ENCODE results near the gene TRAK2. TPM values are rescaled to one million over a fixed set of nuclear protein-coding genes. Genes with fewer than 3 reads are reported as not detected.
"Not testable (repeated sequence)": the region's sequence is repeated elsewhere in the genome, so short reads cannot be mapped to it uniquely, and the experiment has no call there.

Gene TRAK2
- total RNA-seq, 4 donors from 2014 or later = 7.9 to 32.8 (median 13.7) TPM

GRCh38 chr2:201378496-201379397 lies 72.5 kb downstream of the TRAK2 start:
- TF ChIP-seq, protein P1, sequence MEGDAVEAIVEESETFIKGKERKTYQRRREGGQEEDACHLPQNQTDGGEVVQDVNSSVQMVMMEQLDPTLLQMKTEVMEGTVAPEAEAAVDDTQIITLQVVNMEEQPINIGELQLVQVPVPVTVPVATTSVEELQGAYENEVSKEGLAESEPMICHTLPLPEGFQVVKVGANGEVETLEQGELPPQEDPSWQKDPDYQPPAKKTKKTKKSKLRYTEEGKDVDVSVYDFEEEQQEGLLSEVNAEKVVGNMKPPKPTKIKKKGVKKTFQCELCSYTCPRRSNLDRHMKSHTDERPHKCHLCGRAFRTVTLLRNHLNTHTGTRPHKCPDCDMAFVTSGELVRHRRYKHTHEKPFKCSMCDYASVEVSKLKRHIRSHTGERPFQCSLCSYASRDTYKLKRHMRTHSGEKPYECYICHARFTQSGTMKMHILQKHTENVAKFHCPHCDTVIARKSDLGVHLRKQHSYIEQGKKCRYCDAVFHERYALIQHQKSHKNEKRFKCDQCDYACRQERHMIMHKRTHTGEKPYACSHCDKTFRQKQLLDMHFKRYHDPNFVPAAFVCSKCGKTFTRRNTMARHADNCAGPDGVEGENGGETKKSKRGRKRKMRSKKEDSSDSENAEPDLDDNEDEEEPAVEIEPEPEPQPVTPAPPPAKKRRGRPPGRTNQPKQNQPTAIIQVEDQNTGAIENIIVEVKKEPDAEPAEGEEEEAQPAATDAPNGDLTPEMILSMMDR (IDR thresholded peaks at IDR 0.05) = no peak
- TF ChIP-seq POLR2A (IDR thresholded peaks at IDR 0.05) = no peak
- Histone ChIP-seq H3K4me1 (peaks cover 0 to 14% (median 0%) of the 10 kb centered on the region in 3 donors), H3K27me3 (no peaks in the 10 kb centered on the region), H3K27ac (no peak overlapping the region), H3K4me3 (no peak overlapping the region), H3K36me3 (peaks cover 0 to 67% (median 15%) of the 10 kb centered on the region in 3 donors), H3K9me3 (no peaks in the 10 kb centered on the region)
- DNase-seq = no peak
- intact Hi-C loops (cut with DNase I) = no loop called here
- WGBS, 2 donors = 89 to 90% methylated on average over 5 of the region's 5 CpGs

GRCh38 chr2:201377218-201377617 lies 74.0 kb downstream of the TRAK2 start:
- Histone ChIP-seq H3K36me3 (peaks cover 0 to 53% (median 15%) of the 10 kb centered on the region in 3 donors), H3K9me3 (no peaks in the 10 kb centered on the region), H3K27me3 (no peaks in the 10 kb centered on the region), H3K27ac (no peak overlapping the region), H3K4me1 (no peaks in the 10 kb centered on the region), H3K4me3 (no peak overlapping the region)
- WGBS, 2 donors = 97 to 100% methylated on average over 3 of the region's 3 CpGs
- intact Hi-C loops (cut with DNase I) = no loop called here
- no peak for DNase-seq
- TF ChIP-seq, protein P1 (IDR thresholded peaks at IDR 0.05) = no peak
- TF ChIP-seq POLR2A (IDR thresholded peaks at IDR 0.05) = no peak

GRCh38 chr2:201369775-201370174 lies 81.5 kb downstream of the TRAK2 start:
- peaks cover 0 to 38% (median 0%) of the 10 kb centered on the region in 3 donors for H3K9me3 ChIP-seq
- H3K36me3 ChIP-seq = peaks cover 0 to 41% (median 0%) of the 10 kb centered on the region in 3 donors
- no peak overlapping the region for H3K27ac ChIP-seq
- no peaks in the 10 kb centered on the region for H3K27me3 ChIP-seq
- intact Hi-C loops (cut with DNase I) = loop anchor here (10.0 kb wide), 1 partner anchor 125 kb away; no protein-coding TSS in a partner anchor
- TF ChIP-seq POLR2A (IDR thresholded peaks at IDR 0.05) = no peak
- TF ChIP-seq, protein P1 (IDR thresholded peaks at IDR 0.05) = no peak
- no peak for DNase-seq
- WGBS, 2 donors = 89 to 92% methylated on average over 5 to 7 of the region's 11 CpGs
- no peaks in the 10 kb centered on the region for H3K4me1 ChIP-seq
- H3K4me3 ChIP-seq = no peak overlapping the region

DNA sequence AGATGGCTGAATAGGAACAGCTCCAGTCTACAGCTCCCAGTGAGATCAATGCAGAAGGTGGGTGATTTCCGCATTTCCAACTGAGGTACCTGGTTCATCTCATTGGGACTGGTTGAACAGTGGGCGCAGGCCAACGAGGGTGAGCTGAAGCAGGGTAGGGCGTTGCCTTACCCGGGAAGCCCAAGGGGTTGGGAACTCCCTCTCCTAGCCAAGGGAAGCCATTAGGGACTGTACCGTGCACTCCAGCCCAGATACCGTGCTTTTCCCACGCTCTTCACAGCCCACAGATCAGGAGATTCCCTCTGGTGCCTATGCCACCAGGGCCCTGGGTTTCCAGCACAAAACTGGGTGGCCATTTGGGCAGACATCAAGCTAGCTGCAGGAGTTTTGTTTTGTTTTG lies 81.9 kb downstream of the TRAK2 start:
- not testable (repeated sequence) for H3K4me3 ChIP-seq, DNase-seq, H3K27ac ChIP-seq, H3K4me1 ChIP-seq, H3K27me3 ChIP-seq
- peaks cover 0 to 41% (median 0%) of the 10 kb centered on the region in 3 donors for H3K36me3 ChIP-seq
- intact Hi-C loops (cut with DNase I) = loop anchor here (10.0 kb wide), 1 partner anchor 125 kb away; no protein-coding TSS in a partner anchor
- 87 to 94% methylated on average over 8 of the region's 8 CpGs for WGBS, 2 donors
- peaks cover 0 to 38% (median 0%) of the 10 kb centered on the region in 3 donors for H3K9me3 ChIP-seq

GRCh38 chr2:201366146-201366545 lies 85.1 kb downstream of the TRAK2 start:
- peaks cover 0 to 53% (median 5%) of the 10 kb centered on the region in 3 donors for H3K9me3 ChIP-seq
- H3K4me3 ChIP-seq = no peak overlapping the region
- no peaks in the 10 kb centered on the region for H3K27me3 ChIP-seq
- H3K4me1 ChIP-seq = peaks cover 0 to 5% (median 0%) of the 10 kb centered on the region in 3 donors
- no peak for DNase-seq
- peaks cover 0 to 60% (median 0%) of the 10 kb centered on the region in 3 donors for H3K36me3 ChIP-seq
- H3K27ac ChIP-seq = no peak overlapping the region
- no peak for TF ChIP-seq POLR2A (IDR thresholded peaks at IDR 0.05)
- TF ChIP-seq, protein P1 (IDR thresholded peaks at IDR 0.05) = no peak
- intact Hi-C loops (cut with DNase I) = loop anchor here (10.0 kb wide), 1 partner anchor 121 kb away; no protein-coding TSS in a partner anchor

Data from esophagus squamous epithelium (tissue), 5 donors.